Pons (tissue), 1 donor: ENCODE measurements around the gene TNFAIP8L2.
"Not testable (repeated sequence)": the region's sequence is repeated elsewhere in the genome, so short reads cannot be mapped to it uniquely, and the experiment has no call there.

Experiments
- DNase-seq: peaks from one replicate; pipeline ENCODE4 v3.0.0-alpha.2; 2016; ENCODE audit warnings: low spot score

TNFAIP8L2 gene

DNA sequence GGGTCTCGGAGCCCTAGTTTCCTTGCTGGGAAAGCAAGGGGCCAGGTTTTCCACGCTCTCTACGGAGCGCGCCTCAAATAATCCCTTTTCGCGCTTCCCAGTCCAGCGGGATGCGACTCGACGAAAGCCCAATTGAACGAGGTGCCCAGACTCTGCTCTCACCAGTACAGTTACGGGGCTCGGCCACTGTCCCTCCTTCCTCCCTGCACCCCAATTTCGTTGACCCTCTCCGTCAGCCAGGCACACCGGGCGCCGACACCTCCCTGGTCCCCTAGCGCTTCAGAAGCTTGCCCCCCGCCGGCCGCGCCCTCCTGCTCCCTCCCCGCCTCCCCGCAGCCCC is 10.4 kb upstream of the TNFAIP8L2 start:
- no peak for DNase-seq

GRCh38 chr1:151146412-151147131 is 9.9 kb upstream of the TNFAIP8L2 start, which contains the start of gene SEMA6C:
Gene SEMA6C (minus strand): TSS chr1:151146631. CDS start chr1:151142621, 4,010 bp downstream.
- peak; percentile 94 for DNase-seq

GRCh38 chr1:151147132-151147503 is 9.3 kb upstream of the TNFAIP8L2 start:
- DNase-seq: no peak

DNA sequence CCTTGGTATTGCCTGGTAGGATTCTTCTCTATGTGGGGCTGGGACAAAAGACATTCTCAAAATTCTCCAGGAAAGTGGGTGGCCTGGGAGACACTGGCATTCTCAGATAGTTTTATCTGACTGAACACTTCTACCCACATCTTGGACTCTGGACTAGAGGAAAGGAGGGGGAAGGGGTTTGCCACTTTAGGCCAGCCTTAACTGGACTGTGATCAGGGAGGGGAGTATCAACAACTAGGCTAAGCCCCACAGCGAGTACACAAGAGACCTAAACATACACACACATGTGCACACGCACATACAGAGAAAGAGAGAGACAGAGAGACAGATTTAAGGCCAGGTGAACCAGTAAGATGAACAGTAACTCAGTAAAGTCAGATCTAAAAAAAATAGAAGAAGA is 8.8 kb upstream of the TNFAIP8L2 start:
- DNase-seq: no peak

GRCh38 chr1:151157067-151157531 is 650 bp downstream of the TNFAIP8L2 start:
- no peak for DNase-seq

- no peak for DNase-seq
Observed at GRCh38 chr1:151158326-151158725, 1.9 kb downstream of the TNFAIP8L2 start.

- no peak for DNase-seq
Observed at GRCh38 chr1:151158751-151159251, 2.4 kb downstream of the TNFAIP8L2 start.

DNA sequence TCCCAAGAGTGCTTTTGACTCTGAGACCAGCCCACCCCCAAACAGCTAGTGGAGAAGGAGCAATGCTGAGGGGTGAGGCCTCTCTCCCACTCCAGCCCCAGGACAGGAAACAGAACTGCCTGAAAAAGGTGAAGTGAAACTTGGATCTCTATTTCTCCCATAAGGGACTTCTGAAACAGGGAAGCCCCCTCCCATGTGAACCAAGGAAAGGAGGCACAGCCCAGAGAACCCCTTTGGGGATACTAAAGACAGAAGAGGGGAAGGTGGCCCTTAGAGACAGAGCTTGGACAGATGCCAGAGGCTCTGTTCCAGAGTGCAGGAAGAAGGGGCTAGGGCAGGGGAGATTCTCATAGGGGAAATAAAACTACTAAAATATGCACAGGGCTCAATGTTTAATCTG is 2.9 kb downstream of the TNFAIP8L2 start:
- DNase-seq: peak; percentile 54

GRCh38 chr1:151164732-151165280 is 8.4 kb downstream of the TNFAIP8L2 start:
- DNase-seq: no peak

GRCh38 chr1:151165281-151165737 is 8.9 kb downstream of the TNFAIP8L2 start:
- no peak for DNase-seq

DNA sequence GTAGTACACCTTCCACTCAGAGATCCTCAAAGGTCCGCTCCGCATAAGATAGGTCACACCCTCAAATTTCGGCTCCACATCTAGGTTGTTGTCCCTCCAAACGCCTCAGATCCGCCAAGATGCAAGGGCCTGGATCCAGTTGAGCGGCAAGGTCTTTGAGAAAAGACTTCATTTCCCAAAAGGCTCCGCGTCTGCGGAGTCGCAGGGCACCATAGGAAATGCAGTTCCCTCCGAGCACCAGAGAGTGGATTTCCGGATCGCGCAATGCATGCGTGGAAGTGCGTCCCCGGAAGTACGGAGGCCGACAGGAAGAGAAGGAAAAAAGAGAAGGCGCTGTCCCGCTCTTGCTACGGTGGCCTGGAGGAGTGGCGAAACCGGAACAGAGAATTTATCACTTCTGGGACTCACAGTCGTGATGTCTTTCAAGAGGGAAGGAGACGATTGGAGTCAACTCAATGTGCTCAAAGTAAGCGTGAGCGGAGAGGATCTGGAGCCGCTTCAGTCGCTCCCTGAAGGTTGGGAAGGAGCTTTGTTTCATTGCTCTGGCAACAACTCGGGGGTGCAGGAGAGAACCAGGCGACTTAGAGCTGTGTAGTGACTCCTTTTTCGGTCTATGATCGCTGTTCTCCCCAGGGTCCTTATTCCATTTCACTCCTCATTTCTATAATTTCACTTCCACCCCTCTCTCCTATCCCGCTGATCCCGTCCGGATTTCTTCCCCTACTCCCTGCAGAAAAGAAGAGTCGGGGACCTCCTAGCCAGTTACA is 9.5 kb downstream of the TNFAIP8L2 start, which contains the start of the genes LYSMD1 and SCNM1:
Gene LYSMD1 (minus strand): TSS at position 165 of the 767 bp plus-strand sequence. CDS start 644 bp downstream, outside the sequence.
Gene SCNM1 (plus strand): TSS at position 407 of the 767 bp plus-strand sequence. CDS start 9 bp downstream, at position 416.
- DNase-seq: peak; percentile 99

DNA sequence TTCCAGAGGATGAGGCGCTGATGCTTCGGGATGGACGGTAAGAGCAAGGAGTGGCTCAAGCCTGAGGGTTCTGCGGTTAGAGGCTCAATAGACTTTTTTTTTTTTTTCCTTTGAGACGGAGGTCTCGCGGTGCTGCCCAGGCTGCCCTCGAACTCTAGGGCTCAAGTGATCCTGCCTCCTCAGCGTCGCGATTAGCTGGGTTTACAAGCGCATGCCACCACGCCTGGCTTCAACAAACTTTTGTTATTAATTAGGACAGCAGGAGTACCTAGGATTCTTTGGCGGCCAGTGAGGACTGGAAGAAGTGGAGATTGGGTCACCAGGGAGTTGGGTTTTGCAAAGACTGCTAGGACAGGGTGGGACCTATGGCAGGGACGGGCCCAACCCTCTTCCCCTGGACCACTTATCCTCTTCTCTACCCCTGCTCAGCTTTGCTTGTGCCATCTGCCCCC is 10.1 kb downstream of the TNFAIP8L2 start:
- DNase-seq: no peak

GRCh38 chr1:151167116-151167515 is 10.7 kb downstream of the TNFAIP8L2 start:
- DNase-seq: no peak

- DNase-seq: no peak
Observed at GRCh38 chr1:151171190-151171589, 14.7 kb downstream of the TNFAIP8L2 start.

- DNase-seq: peak; percentile 94
Observed at GRCh38 chr1:151175041-151175741, 18.7 kb downstream of the TNFAIP8L2 start.

- DNase-seq: no peak
Observed at GRCh38 chr1:151175863-151176262, 19.4 kb downstream of the TNFAIP8L2 start, which contains the start of gene TMOD4. Gene TMOD4 (minus strand): TSS chr1:151175981. CDS start chr1:151174875, 1,106 bp downstream.

DNA sequence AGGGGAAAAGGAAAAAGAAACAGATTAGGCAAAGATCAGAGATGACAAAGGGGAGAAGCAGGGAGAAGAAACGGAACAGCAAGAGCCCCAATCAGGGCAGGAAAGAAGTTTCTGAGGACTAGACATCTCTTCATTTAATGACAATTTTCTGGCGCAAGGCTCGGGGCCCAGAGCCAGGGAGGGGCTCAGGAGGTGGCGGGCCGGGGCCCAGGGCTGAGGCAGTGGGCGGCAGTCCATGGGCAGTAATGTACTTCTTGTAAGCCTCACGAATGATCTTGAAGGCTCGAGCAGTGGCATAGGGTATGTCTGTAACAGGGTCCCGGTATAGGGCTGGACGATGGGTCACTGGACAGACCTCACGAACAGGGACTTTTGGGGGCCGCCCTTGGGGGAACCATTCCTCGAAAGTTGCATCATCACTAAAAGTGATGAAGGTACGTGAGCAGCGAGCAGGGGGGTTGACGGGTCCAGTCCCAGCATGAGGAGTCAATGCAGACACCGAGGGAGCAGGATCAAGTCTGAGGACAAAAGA is 20.1 kb downstream of the TNFAIP8L2 start:
- no peak for DNase-seq

GRCh38 chr1:151184211-151184610 is 27.8 kb downstream of the TNFAIP8L2 start:
- no peak for DNase-seq

DNA sequence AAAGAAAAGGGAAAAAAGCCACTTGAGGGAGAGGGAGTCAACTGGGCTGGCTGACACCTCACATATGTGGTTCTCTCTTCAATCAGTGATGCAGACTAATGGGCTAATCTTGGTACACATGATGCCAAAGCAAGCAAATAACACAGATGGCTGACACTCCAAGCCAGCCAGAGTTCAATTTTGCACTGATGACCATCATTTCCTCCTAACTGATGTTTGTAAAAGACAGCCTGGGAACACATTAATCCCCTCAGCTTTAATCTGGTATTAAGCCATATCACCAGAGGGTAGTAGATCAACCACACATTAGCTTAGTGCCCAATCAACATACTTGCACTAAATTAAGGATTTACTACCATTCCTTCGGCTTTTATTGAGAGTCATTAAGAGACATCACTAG is 30.8 kb downstream of the TNFAIP8L2 start:
- DNase-seq: no peak

GRCh38 chr1:151188667-151189066 is 32.2 kb downstream of the TNFAIP8L2 start:
- not testable (repeated sequence) for DNase-seq
